HG02840 (cell line): ENCODE data around the gene KLHL14.

Source experiments
- ATAC-seq: cut with Tn5 transposase; IDR thresholded peaks from one replicate; pipeline ENCODE4 v1.9.1; 2021; ENCODE audit warnings: mild to moderate bottlenecking, moderate library complexity, moderate number of reproducible peaks; ENCODE audit not compliant: unreplicated experiment, low FRiP score

KLHL14 gene

DNA sequence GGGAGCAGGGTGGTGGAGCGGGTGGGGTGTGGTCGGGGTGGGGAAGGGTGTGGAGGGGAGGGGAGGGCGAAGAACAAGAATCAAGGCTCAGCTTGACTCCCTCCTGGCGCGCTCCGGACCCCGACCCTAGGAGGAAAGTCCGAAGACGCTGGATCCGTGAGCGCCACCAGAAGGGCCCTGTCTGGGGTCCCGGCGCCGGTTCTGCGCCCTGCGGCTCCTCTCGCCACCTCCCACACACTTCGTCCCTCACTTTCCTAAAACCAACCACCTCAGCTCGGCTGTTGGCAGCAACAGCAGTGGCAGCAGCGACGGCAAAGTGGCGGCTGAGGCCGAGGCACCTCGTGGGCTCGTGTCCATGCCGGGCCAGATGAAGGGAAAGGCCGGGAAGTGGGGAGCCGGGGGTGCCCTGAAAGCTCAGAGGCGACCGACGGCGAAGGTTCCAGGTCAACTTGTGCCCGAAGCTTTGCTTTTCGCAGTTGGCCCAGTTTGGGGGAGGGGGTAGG, 2.1 kb downstream of the KLHL14 start:
- ATAC-seq = no peak

DNA sequence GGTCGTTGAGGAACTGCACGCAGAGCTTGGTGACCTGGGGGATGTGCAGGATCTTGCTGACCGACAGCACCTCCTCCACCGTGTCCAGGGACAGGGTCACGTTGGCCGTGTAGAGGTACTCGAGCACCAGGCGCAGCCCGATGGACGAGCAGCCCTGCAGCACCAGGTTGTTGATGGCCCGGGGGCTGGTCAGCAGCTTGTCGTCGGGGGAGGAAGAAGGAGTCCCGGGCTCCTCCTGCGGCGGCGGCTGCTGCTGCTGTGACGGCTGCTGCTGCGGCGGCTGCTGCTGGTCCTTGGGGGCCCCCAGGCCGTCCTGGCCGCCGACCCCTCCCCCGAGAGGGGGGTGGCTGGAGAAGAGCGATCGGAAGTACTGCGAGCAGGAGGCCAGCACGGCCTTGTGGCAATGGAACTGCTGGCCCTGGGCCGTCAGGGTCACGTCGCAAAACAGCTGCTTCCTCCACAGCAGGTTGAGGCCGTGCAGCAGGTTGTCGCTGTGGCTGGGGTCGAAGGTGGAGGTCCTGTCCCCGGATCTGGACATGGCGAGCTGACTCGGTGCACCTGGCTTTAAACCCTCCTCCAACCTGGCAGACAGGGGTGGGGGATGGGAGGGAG, 2.7 kb downstream of the KLHL14 start:
- ATAC-seq = no peak

DNA sequence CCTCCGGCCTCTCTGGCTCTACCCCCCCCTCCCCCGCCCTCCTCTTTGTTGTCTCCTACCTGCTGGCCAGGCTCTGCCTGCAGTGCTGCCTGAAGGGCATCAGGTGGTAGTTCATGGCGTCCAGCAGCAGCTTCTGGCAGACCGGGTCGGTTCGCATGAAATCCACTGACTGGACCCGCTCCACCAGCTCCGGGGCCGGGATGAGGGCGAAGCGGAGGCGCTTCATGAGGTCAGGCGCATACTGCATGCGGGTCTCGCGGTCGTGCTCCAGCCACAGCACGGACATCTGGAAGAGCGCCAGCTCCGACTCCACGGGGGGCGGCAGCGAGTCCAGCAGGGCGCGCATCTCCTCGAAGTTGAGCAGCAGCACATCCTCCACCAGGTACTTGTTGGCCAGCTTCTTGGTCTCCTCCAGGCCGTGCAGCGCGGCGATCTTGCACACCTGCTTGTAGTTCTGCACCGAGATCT, 3.2 kb downstream of the KLHL14 start:
- ATAC-seq = no peak

DNA sequence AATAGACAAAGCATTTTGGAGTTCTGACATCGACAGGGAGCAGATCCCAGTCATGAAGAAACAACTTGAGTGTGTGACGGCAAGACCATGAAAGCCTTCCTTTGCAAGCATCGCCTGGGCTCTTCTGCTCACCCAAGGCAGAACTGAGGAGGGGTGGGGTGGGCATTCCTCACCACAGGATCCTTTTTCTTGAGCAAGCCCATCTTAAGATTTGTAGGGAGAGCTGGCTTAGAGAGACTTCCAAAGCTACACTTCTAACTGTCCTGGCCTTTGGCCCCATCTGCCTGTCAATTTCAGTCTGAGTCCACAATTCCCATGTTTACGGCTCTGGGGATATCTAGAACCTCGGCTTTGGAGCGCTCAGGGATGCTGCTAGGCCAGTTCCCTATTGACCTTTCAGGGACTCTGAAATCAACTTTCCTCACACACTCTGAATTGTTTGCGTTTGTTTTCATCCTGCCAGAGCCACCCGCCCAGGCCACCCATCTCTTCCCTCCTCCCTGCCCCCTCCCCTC, 3.7 kb downstream of the KLHL14 start:
- no peak for ATAC-seq

DNA sequence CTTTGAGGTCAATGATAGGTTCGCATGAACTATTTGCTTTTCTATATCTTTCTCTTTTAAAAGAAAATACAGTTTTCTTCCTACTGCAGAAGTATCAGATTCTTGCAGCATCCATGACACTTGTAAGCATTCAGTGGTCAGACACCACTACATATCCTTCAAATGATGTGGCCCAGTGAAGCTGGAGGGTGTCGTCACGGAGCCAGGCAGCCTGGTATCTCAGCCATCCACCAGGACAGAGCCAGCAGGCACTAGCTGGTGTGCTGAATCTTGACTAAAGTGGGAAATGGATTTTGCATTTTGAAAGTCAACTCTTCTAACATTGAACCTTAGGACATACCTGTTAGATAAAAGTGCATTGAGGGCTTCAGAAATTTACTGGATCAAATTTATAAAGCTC, 5.4 kb downstream of the KLHL14 start:
- ATAC-seq = no peak

DNA sequence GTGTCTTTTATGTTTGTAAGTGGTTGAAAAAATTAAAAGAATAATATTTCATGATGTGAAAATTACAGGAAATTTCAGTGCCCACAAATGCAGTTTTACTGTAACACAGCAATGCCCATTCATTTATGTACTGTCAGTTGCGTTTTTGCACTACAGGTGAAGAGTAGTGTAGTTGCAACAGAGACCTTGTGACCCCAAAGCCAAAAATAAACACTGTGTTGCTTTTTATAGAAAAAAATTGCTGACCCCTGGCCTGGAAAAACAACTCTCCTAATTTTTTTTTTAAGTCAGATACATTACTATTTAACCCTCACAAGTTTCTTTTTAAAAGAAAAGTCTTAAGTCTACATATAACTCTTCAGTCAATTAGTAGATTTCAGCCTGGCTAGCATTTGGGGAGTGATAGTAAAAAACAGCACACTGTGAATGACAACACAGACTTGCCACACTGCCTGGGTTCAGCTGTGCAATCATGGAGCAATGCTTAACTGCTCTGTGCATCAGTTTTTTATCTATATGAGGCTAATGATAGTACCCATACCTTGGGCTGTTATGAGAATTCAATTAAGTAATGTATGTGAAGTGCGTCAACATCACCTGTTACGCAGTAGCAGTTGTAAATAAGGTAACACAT, 8.1 kb downstream of the KLHL14 start:
- no peak for ATAC-seq

DNA sequence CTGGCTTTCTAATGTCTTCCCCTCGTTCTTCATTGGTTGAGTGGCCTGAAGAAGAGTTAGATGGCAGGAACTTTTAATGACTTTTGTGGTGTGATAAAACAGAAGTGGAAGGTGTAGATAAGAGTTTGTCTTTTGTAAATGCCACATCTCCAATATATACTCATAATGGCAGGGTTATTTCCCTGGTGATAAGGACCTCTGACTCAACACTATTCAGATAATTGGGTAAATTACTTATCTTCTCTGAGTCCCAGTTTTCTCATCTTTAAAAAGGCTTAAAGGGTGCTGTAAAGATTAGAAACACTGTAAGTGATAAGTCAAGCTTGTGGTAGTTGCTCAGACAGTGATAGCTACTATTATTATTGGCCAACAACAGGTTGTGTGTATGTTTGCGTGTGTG, 9.5 kb downstream of the KLHL14 start:
- ATAC-seq = no peak

DNA sequence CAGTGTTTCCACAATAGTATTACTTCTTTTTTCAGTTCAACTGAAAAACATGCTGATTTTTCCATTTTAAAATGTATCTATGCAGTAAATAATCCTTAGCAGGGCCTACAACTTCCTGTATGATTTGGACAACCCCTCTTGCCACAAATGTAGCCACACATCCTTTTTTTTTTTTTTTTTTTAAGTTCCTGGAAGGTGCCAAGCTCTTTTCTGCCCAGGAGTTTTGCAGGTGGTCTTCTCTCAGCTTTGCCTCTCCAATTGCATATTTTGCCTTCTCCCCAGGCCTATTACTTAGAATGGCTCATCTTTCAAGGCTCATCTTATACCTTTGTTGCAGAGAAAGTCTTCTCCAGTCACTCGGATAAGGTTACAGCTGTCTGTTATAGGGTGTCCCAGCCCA, 11.6 kb downstream of the KLHL14 start:
- no peak for ATAC-seq

DNA sequence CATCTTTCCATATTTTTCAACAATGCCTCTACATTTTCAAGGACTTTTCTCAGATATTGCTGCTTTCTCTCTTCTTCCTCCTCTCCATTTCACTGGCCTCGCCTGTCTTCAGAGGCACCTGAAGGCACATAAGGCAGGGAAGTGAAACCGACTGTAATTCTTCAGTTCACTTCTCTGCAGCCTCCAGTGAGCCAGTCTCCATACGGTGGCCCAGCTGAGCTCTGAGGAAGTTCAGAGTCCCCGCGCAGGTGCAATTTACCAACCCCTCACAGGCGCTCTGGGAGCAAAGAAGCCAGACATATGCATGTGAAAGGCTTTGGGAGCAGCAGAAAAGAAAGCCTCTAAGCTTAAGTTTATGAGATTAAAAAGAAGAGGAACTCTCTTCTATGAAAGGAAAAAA, 12.4 kb downstream of the KLHL14 start:
- peak; percentile 95 for ATAC-seq

DNA sequence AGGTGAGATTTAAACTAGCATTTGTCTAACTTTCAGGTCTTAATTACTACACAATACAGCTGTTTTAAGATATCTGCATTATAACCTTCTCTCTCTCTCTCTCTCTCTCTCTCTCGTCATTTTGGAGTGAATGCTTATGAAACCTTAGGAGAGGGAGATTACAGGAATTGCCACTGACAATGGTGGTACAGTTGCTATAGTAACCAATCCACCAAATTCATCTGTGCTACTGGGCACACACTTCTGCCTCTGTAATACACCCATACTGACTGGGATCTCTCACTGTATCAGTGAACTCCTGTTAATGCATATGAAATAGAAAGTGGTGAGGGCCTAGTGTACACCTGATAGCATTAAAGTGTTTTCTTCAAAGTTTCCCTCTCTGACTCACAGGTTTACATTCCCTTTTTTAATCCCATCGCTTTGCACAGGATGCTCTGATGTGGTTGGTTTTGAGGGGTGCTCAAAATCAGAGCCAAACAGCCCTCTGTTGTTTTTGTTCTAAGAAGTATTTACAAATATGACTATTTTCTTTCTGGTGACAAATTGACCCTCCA, 13.1 kb downstream of the KLHL14 start:
- no peak for ATAC-seq

DNA sequence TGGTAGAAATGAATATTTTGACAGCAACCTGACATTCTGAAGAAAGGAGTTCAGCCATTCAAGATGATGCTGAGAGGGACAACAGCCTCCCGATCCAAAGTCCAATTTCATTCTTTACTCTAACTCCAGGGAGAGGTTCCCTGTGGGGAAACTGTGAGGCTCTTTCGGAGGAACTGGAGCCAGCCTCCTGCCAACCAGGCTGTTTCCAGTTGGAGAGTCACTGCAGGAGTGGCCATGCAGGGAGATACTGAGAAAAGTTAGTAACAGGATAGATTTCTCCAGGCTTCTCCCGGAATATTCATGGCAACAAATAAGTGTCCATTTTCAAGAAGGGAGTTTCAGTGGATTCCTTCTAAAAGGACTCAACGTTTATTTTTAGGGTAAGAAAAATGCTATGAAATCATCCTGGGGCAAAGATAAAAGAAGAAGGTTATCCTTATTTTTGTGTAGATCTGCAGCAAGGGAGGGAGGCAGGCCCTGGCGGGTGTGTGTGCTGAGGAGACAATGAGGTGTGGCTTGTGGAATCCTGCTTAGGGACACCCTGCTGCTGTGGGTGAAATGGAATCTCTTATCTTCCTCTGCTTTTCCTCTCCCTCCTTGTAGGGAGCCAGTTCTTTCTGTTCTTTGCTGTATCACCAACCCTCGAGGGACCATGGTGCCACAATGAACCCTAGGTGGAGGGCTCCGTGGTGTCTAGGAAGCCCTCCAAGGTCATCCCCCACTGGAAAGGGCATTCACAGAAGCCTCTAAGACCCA, 18.1 kb downstream of the KLHL14 start:
- ATAC-seq = no peak

DNA sequence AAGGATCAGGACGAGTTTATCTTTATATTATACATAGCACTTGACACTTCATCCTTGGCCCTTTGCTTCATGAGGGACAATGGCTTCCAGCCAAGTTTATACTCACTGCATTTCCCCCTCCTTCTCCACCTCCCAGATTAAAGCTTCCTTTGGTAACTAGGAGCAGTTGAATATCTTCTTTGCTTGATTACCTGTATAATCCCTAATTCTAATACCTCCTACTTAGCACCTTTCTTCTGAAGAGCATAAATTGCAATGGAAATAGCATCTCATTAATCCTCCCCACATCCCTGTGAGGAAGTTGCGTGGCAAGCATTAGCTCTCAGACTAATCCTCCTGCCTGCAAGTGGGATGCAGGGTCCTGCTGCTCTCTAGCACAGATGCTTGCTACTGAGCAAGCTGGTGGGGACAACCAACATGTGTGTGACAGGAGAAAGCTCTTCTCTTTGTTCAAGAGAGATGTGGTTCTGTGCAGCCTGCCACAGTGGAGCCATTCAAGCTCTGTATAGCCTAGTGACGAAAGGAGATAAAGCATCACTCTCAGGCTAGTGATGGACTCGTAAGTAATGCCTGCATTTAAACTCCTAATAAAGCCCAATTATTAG, 19.1 kb downstream of the KLHL14 start:
- no peak for ATAC-seq

DNA sequence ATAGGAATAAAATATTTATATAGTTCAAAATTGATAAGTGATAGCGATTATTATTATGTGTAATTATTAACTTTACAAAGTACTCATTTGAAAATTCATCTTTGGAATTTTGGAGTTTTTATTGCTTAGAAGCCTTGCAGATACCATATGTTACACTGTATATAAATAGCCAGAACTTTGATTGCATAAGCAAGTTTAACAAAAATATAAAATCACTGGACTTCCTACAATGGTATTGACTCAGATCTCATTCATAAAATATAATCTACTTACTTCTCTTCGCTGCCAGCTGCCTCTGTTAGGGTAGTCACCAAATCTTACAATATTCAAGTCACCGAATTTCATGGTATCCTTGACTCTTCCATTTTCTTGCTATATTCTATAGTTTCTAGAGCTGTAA, 22.5 kb downstream of the KLHL14 start:
- ATAC-seq = no peak

DNA sequence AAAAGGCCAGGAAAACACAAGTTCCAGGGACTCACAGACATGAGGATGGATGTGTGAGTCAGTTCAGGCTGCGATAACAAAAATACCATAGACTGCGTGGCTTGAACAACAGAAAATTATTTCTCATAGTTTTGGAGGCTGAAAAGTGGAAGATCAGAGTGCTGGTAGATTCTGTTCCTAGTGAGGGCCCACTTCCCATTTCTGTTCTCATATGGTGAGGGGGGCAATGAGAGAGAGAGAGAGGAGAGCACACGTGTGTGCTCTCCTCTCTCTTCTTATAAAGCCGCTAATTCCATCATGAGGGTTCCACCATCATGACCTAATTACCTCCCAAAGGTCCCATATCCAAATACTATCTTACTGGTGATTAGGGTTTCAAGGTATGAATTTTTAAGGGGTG, 23.0 kb downstream of the KLHL14 start:
- no peak for ATAC-seq

DNA sequence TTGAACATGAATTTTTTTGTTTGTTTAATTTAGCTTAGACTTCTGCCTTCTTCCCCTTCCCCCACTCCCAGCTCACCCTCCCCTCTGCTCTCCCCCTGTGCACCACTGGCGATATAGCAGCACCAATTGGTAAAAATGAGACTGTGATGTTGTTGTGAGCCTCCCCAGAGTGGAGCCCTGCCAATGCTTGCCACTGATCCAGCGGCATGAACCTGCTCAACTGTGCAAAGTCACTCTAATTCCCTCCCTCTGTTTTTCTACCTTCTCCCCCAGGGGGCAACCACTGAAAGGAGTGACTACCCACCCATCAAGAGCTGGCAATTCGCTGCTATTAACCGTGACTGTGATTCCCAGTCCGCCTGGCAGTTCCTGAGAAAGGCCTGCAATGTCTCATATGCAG, 30.2 kb downstream of the KLHL14 start:
- no peak for ATAC-seq

DNA sequence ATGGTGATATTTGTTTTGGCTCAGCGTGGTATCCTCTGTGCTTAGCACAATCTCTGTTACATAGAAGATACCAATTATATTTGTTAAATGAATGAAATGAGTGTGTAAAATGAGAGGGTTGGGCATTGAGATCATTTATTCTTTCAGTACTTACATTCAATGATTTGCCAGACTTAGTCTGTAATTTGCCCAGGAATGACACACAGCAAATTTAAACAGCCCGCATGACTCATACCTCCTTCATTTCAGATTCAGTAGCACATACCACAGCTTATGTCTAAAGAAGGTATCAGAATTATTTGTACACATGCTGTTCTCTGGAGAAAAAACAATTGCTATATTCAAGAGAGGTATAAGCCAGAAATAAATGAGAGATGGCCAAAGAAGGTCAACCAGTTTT, 37.0 kb downstream of the KLHL14 start:
- ATAC-seq = no peak

DNA sequence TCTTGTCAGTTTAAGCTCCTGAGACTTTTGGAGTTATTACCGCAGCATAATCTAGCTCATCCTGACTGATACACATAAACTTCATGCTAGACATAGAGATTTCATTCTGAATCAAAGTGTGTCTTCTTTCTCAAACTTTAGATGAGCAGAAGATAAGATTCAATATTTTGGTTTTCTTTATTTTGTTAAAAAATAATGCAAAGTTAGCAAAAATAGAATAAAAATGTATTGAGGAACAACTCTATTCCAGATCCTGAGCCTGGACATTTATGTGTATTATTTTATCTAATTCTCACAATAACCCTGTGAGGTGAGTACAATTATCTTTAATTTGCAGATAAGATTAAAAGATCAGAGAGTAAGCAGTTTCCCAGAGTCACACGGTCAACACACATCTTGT, 38.4 kb downstream of the KLHL14 start:
- no peak for ATAC-seq

DNA sequence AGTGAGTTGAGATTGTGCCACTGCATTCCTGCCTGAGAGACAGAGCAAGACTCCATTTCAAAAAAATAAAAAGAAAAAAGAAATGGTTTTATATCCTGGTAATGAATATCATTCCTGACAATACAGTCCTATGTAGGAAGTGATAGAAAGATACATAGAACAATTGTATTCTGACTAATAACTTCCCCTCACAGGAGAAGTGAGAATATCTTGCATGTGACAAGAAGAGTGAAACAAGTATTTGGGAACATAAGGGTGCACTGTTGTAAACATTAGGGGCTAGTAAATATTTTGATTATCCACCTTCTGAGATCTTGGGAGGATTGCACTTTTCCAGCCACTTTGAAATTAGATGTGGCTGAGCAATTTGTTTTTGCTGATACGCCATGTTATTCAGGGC, 40.7 kb downstream of the KLHL14 start:
- ATAC-seq = no peak

DNA sequence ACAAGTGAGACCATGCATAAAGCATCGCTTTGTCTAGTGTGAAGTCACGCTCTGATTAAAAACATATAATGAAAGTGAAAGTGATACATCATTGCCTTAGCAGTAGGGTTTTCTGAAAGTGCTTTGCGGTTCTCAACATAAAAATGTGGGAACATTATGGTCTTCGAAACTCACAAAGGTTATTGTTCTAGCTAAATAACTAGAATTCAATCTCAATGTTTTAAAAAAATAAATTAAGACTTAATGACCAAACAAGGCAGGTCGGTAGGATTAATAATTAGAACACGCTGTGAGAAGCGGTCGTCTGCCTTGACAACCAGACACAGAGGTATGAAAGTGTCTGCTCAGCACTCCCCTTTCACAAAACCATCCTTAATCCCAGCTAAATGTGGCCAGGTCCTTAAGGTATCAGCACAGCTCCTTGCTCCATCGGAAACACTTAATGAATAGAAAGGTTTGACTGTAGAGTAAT, 42.2 kb downstream of the KLHL14 start:
- peak; percentile 97 for ATAC-seq

DNA sequence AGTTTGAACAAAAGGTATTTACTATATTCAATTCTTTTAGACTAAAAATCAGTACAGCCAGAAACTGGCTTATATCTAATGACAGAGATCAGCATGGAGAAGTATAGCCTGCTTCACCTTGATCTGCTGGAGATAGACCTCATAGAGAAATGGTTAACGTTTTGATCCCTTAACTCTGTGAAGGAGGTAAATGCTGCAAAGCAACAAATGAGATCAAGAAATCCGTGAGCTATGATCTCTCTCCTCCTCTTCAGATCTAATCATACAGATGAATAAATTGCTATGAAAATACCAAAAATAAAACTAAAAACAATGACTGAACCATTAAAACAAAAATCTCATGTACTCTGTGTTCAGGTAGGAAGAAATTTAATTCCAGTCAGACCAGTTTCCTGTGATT, 42.8 kb downstream of the KLHL14 start:
- ATAC-seq = no peak
